Mesenchymal stem cell (in vitro differentiated cells and primary cell): ENCODE measurements around the gene LAP3.

Experiments
- DNase-seq: peaks from one replicate; pipeline ENCODE4 v3.0.0-alpha.2; 2013
- H2AFZ ChIP-seq: one replicate; pipeline ENCODE4 v1.6.1; 2013; ENCODE audit warnings: low read depth, mild to moderate bottlenecking, control low read depth, inconsistent platforms, low read length, moderate library complexity
- H2AK5ac ChIP-seq: 2 replicates; pipeline ENCODE4 v1.6.1; 2013; ENCODE audit warnings: low read length, moderate library complexity, mild to moderate bottlenecking, inconsistent platforms; ENCODE audit not compliant: severe bottlenecking
- H2BK120ac ChIP-seq: one replicate; pipeline ENCODE4 v1.6.1; 2013; ENCODE audit warnings: low read depth, mild to moderate bottlenecking, inconsistent platforms, low read length, moderate library complexity
- H2BK12ac ChIP-seq, 2 experiments: one replicate each; pipeline ENCODE4 v1.6.1; 2013; ENCODE audit warnings: inconsistent platforms in 2 of 2, low read length in 2 of 2, mild to moderate bottlenecking in 2 of 2, moderate library complexity in 2 of 2, control low read depth in 1 of 2
- H2BK15ac ChIP-seq: one replicate; pipeline ENCODE4 v1.6.1; 2013; ENCODE audit warnings: mild to moderate bottlenecking, low read depth, inconsistent platforms; ENCODE audit not compliant: poor library complexity, severe bottlenecking
- H2BK5ac ChIP-seq: 2 replicates; pipeline ENCODE4 v1.6.1; 2013; ENCODE audit warnings: low read depth, mild to moderate bottlenecking, low read length, control low read depth, inconsistent platforms; ENCODE audit not compliant: poor library complexity, severe bottlenecking
- H3K14ac ChIP-seq, 2 experiments: one replicate each; pipeline ENCODE4 v1.6.1; 2013; ENCODE audit warnings: inconsistent platforms in 2 of 2, low read length in 2 of 2, control low read depth in 1 of 2, mild to moderate bottlenecking in 1 of 2, moderate library complexity in 1 of 2
- H3K18ac ChIP-seq, 2 experiments: one replicate each; pipeline ENCODE4 v1.6.1; 2013; ENCODE audit warnings: inconsistent platforms in 2 of 2, low read length in 2 of 2, control low read depth in 1 of 2, low read depth in 1 of 2, mild to moderate bottlenecking in 1 of 2
- H3K23ac ChIP-seq, 2 experiments: one replicate each; pipeline ENCODE4 v1.6.1; 2013; ENCODE audit warnings: inconsistent platforms in 2 of 2, low read length in 2 of 2, mild to moderate bottlenecking in 2 of 2, moderate library complexity in 2 of 2, control low read depth in 1 of 2
- H3K27ac ChIP-seq: 2 replicates; pipeline ENCODE4 v1.5.1; 2013; ENCODE audit warnings: mild to moderate bottlenecking, moderate library complexity, low read length, control low read depth, inconsistent platforms; ENCODE audit not compliant: poor library complexity, severe bottlenecking
- H3K27me3 ChIP-seq, 2 experiments: 2 replicates each; pipeline versions ENCODE4 v1.6.1 to v1.7.0; 2013; ENCODE audit warnings: low read length in 2 of 2, mild to moderate bottlenecking in 2 of 2, moderate library complexity in 2 of 2, control low read depth in 1 of 2, inconsistent platforms in 1 of 2; ENCODE audit not compliant: control insufficient read depth in 1 of 2, insufficient read depth in 1 of 2
- H3K36me3 ChIP-seq, 2 experiments: 2 replicates each; pipeline versions ENCODE4 v1.6.1 to v1.7.0; 2013; ENCODE audit warnings: low read length in 2 of 2, control low read depth in 1 of 2, inconsistent platforms in 1 of 2, low read depth in 1 of 2, mild to moderate bottlenecking in 1 of 2; ENCODE audit not compliant: insufficient read depth in 2 of 2, control insufficient read depth in 1 of 2
- H3K4ac ChIP-seq, 2 experiments: one replicate each; pipeline ENCODE4 v1.6.1; 2013; ENCODE audit warnings: inconsistent platforms in 2 of 2, low read length in 2 of 2, mild to moderate bottlenecking in 2 of 2, moderate library complexity in 2 of 2, control low read depth in 1 of 2, low read depth in 1 of 2
- H3K4me1 ChIP-seq: 2 replicates; pipeline ENCODE4 v1.6.1; 2013; ENCODE audit warnings: low read depth, low read length, control low read depth; ENCODE audit not compliant: control insufficient read depth, insufficient read depth
- H3K4me2 ChIP-seq: 2 replicates; pipeline ENCODE4 v1.6.1; 2013; ENCODE audit warnings: low read length, mild to moderate bottlenecking, inconsistent platforms; ENCODE audit not compliant: poor library complexity, severe bottlenecking
- H3K4me3 ChIP-seq, 2 experiments: 2 replicates each; pipeline versions ENCODE4 v1.5.1 to v1.7.0; 2013; ENCODE audit warnings: low read length in 2 of 2, mild to moderate bottlenecking in 2 of 2, control low read depth in 1 of 2, low read depth in 1 of 2; ENCODE audit not compliant: insufficient read depth in 1 of 2
- H3K79me1 ChIP-seq: replicated peaks from 2 replicates; pipeline ENCODE4 v1.6.1; 2013; ENCODE audit warnings: mild to moderate bottlenecking, control low read depth, low read length, inconsistent platforms; ENCODE audit not compliant: poor library complexity, severe bottlenecking
- H3K9ac ChIP-seq: 2 replicates; pipeline ENCODE4 v1.7.0; 2013; ENCODE audit warnings: mild to moderate bottlenecking, low read length, moderate library complexity
- H3K9me3 ChIP-seq: 2 replicates; pipeline ENCODE4 v1.7.0; 2013; ENCODE audit warnings: mild to moderate bottlenecking, low read length; ENCODE audit not compliant: control insufficient read depth
- H4K8ac ChIP-seq: one replicate; pipeline ENCODE4 v1.6.1; 2013; ENCODE audit warnings: inconsistent platforms, mild to moderate bottlenecking, low read length, moderate library complexity
- H4K91ac ChIP-seq: one replicate; pipeline ENCODE4 v1.6.1; 2013; ENCODE audit warnings: mild to moderate bottlenecking, low read length, inconsistent platforms
- WGBS: methylation state at CpG from one replicate; pipeline ENCODE4 v1.1.7; 2013; ENCODE audit warnings: mixed read lengths; 5-methylcytosine and 5-hydroxymethylcytosine counted together

The LAP3 gene

GRCh38 chr4:17599826-17600225 lies 22.8 kb downstream of the LAP3 start:
- no peak overlapping the region for H3K4me3 ChIP-seq
- no peak overlapping the region for H2BK5ac ChIP-seq
- H2AFZ ChIP-seq, result no peak overlapping the region
- peaks cover 29 to 77% of the 10 kb centered on the region in 2 experiments for H3K36me3 ChIP-seq
- H3K79me1 ChIP-seq, result peaks cover 14% of the 10 kb centered on the region
- 100% methylated on average over 1 of the region's 1 CpG for WGBS
- H3K27ac ChIP-seq, result no peak overlapping the region
- no peaks in the 10 kb centered on the region for H3K4me1 ChIP-seq
- DNase-seq, result no peak
- H3K9ac ChIP-seq, result no peak overlapping the region
- no peak overlapping the region for H2BK15ac ChIP-seq
- H3K23ac ChIP-seq, result no peak overlapping the region
- H2BK120ac ChIP-seq, result no peak overlapping the region
- H4K8ac ChIP-seq, result no peak overlapping the region
- no peak overlapping the region for H4K91ac ChIP-seq
- no peak overlapping the region for H2AK5ac ChIP-seq
- H3K18ac ChIP-seq, result no peak overlapping the region
- H3K9me3 ChIP-seq, result no peaks in the 10 kb centered on the region
- no peak overlapping the region for H3K14ac ChIP-seq
- no peaks in the 10 kb centered on the region for H3K27me3 ChIP-seq
- no peak overlapping the region for H3K4me2 ChIP-seq
- no peak overlapping the region for H2BK12ac ChIP-seq
- H3K4ac ChIP-seq, result no peak overlapping the region

GRCh38 chr4:17605236-17605635 lies 28.2 kb downstream of the LAP3 start:
- no peak overlapping the region for H2BK120ac ChIP-seq
- H4K91ac ChIP-seq, result no peak overlapping the region
- no peak for DNase-seq
- H3K27me3 ChIP-seq, result no peaks in the 10 kb centered on the region
- H4K8ac ChIP-seq, result no peak overlapping the region
- H2AFZ ChIP-seq, result no peak overlapping the region
- no peak overlapping the region for H2BK5ac ChIP-seq
- no peak overlapping the region for H3K23ac ChIP-seq
- no peak overlapping the region for H2BK12ac ChIP-seq
- 95% methylated on average over 3 of the region's 3 CpGs for WGBS
- no peak overlapping the region for H3K9ac ChIP-seq
- no peak overlapping the region for H3K18ac ChIP-seq
- no peak overlapping the region for H2BK15ac ChIP-seq
- H3K36me3 ChIP-seq, result peaks cover 11 to 64% of the 10 kb centered on the region in 2 experiments
- no peak overlapping the region for H2AK5ac ChIP-seq
- no peaks in the 10 kb centered on the region for H3K4me1 ChIP-seq
- no peak overlapping the region for H3K4me3 ChIP-seq
- H3K79me1 ChIP-seq, result peaks cover 4% of the 10 kb centered on the region
- H3K14ac ChIP-seq, result no peak overlapping the region
- H3K27ac ChIP-seq, result no peak overlapping the region
- H3K4me2 ChIP-seq, result no peak overlapping the region
- no peak overlapping the region for H3K4ac ChIP-seq
- H3K9me3 ChIP-seq, result no peaks in the 10 kb centered on the region

GRCh38 chr4:17613761-17614415 lies 36.9 kb downstream of the LAP3 start:
- H3K27me3 ChIP-seq, result no peaks in the 10 kb centered on the region
- H3K36me3 ChIP-seq, result peaks cover 9 to 21% of the 10 kb centered on the region in 2 experiments
- peak overlapping the region; percentile 98 for H3K4me2 ChIP-seq
- DNase-seq, result peak; percentile 93
- H2BK15ac ChIP-seq, result no peak overlapping the region
- H3K4ac ChIP-seq, result peak overlapping the region in 1 of 2 experiments; percentile 51
- no peak overlapping the region for H2BK120ac ChIP-seq
- peak overlapping the region; percentile 63 for H2AFZ ChIP-seq
- no peak overlapping the region for H4K91ac ChIP-seq
- no peaks in the 10 kb centered on the region for H3K79me1 ChIP-seq
- no peak overlapping the region for H3K23ac ChIP-seq
- peak overlapping the region; percentile 77 to 88 for H3K4me3 ChIP-seq
- no peak overlapping the region for H2BK5ac ChIP-seq
- H3K4me1 ChIP-seq, result peaks cover 14% of the 10 kb centered on the region
- peak overlapping the region; percentile 45 to 76 for H3K18ac ChIP-seq
- H3K14ac ChIP-seq, result no peak overlapping the region
- peak overlapping the region; percentile 98 for H3K9ac ChIP-seq
- H3K27ac ChIP-seq, result peak overlapping the region; percentile 94
- peak overlapping the region; percentile 70 for H4K8ac ChIP-seq
- WGBS, result 2% methylated on average over 13 of the region's 23 CpGs
- no peak overlapping the region for H2AK5ac ChIP-seq
- H2BK12ac ChIP-seq, result no peak overlapping the region
- no peaks in the 10 kb centered on the region for H3K9me3 ChIP-seq

GRCh38 chr4:17614416-17615299 lies 37.7 kb downstream of the LAP3 start, which contains the start of gene MED28:
TSS of gene MED28 (plus strand) at chr4:17614641. CDS start at chr4:17614655, 14 bp downstream.
- peaks cover 9 to 27% of the 10 kb centered on the region in 2 experiments for H3K36me3 ChIP-seq
- peak within 1 kb of the TSS; percentile 98 for H3K4me2 ChIP-seq
- H3K14ac ChIP-seq, result peak within 1 kb of the TSS in 1 of 2 experiments; percentile 59
- H3K9me3 ChIP-seq, result no peaks in the 10 kb centered on the region
- H2BK12ac ChIP-seq, result no peak within 1 kb of the TSS
- peak within 1 kb of the TSS; percentile 49 for H2AK5ac ChIP-seq
- H3K79me1 ChIP-seq, result no peaks in the 10 kb centered on the region
- DNase-seq, result peak; percentile 96
- peak within 1 kb of the TSS; percentile 97 for H2BK15ac ChIP-seq
- peak within 1 kb of the TSS; percentile 90 for H2BK5ac ChIP-seq
- under 1% methylated on average over 45 of the region's 46 CpGs for WGBS
- peak within 1 kb of the TSS; percentile 63 for H2AFZ ChIP-seq
- H3K4me1 ChIP-seq, result peaks cover 18% of the 10 kb centered on the region
- no peak within 1 kb of the TSS for H4K91ac ChIP-seq
- peak within 1 kb of the TSS; percentile 79 to 98 for H3K4ac ChIP-seq
- H3K18ac ChIP-seq, result peak within 1 kb of the TSS; percentile 87 to 96
- H3K27me3 ChIP-seq, result no peaks in the 10 kb centered on the region
- H3K23ac ChIP-seq, result no peak within 1 kb of the TSS
- peak within 1 kb of the TSS; percentile 77 to 88 for H3K4me3 ChIP-seq
- peak within 1 kb of the TSS; percentile 98 for H3K9ac ChIP-seq
- peak within 1 kb of the TSS; percentile 94 for H3K27ac ChIP-seq
- H4K8ac ChIP-seq, result peak within 1 kb of the TSS; percentile 89
- no peak within 1 kb of the TSS for H2BK120ac ChIP-seq
